Esophagus mucosa (tissue), 1 donor: Measurements from ENCODE around the gene IGSF11. TPM values are rescaled to one million over a fixed set of nuclear protein-coding genes. Genes with fewer than 3 reads are reported as not detected.
"Not testable (repeated sequence)": the region's sequence is repeated elsewhere in the genome, so short reads cannot be mapped to it uniquely, and the experiment has no call there.

ENCODE experiments used
- ATAC-seq: fragments of 200-7000 bp; cut with Tn5 transposase; one replicate; pipeline ENCODE4 v1.9.1; 2020
- total RNA-seq: library from RNA; stranded (reverse); gene quantifications from one replicate; pipeline ENCODE4 v1.2.4, GENCODE V29; 2023
- donor health status: DM: yes; HTN: yes; CAD: no.

The IGSF11 gene
- total RNA-seq, 1 donor from 2014 or later = 0.32 TPM

DNA sequence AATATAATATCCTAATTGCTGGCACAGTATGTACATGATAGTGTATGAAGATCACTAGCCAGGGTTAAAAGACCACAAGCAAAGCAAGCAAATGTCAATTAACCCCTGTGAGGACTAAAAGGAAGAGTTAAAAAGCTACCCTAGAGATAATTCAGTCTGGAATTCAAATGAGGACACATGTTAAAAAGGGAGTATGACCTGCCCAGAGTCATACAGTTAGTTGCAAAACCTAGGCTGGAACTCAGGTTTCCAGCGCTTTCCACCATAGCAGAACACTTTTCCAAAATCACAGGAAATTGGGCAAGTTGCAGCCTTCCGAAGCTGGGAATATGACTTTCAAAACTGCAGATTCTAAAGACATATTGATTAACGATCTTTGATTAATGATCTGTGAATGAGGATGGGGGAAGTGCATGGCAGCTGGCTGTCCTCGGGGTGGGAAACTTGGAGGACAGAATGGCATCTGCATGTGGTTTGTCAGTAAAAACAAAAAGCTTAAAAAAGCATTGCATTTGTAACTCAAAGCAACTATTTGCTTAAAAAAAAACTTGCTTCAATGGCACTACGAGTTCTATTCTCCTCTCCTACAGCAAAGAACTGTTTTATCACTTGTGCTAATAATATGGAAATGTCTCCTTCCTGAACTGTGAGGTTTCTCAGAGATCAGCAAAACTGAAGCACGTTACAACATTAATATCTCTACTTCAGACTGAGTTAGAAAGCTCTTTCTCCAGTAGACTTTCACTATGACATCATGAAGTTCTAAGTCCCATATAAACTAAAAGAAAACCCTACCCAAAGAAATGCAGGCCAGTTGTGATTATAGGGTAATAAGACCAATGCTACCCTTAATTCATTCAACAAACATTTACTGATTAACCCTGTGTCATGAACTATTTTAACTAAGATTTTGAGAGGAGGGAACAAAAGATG is 46.2 kb downstream of the IGSF11 start:
- ATAC-seq = no peak

DNA sequence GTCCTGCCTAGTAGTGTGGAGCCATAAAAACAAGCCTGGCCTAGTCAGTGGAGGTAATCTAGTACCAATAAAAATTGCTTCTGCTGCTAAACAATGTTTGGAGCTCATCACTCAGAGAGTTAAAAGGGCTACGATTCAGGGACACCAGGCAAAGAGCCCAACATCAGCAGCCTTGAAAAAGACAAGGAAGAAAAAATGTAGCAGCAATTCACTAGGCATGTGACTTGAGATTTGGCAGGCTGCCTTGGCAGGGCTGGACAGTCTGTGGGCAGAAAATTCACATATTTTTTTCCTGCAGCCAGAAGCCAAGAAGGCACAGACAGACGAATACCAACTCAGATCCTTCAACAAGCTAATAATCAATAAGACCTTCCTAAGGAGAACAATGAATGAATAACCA is 47.2 kb downstream of the IGSF11 start:
- no peak for ATAC-seq

GRCh38 chr3:118986734-118987133 is 47.9 kb downstream of the IGSF11 start:
- no peak for ATAC-seq

DNA sequence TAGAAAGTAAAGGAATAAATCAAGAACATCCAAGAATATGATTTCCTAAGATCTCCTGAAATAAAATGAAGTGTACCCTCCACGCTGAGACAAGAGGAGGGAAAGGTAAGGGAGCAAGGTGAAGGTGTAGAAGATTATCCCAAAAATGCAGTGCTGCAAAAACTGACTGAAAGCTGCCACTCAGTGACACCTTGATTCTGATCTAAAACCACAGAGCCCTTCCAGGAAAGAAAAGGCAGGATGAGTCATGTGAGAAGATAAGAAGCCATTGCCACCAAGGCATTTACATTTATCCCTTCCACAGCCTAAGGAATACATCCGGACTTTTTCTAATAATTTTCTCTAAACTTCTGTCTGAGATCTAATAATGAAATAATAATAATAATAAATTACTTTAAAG is 49.9 kb downstream of the IGSF11 start:
- ATAC-seq = no peak

DNA sequence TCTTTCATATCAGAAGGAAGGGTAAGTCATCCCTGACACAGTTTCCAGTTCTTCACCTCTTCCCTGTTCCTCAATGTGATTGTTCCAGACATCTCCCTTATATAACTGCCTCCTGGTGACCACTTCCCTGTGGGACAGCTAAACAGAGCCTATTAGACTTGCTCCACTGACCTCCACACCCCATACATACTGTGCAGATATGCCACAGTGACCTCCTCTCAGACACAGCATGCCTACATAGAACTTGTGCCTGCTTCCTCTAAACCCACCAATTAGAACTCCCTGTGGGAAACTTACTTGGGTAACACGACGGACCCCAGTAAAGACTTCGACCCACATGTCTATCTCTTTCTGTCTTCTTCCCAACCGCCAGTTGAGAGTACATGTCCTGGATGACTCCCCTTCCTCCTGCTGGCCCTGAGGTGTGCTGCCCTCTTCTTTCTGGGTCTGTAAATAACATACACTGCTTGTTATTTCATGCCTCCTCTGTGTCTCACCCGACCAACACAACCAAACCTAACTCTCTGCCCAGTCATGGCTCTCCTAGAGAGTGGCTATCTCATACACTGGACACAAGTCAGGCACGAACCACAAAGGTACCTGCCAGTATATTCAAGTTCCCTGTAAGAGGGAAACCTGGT is 53.0 kb downstream of the IGSF11 start:
- no peak for ATAC-seq

GRCh38 chr3:118980832-118981231 is 53.8 kb downstream of the IGSF11 start:
- ATAC-seq = no peak

DNA sequence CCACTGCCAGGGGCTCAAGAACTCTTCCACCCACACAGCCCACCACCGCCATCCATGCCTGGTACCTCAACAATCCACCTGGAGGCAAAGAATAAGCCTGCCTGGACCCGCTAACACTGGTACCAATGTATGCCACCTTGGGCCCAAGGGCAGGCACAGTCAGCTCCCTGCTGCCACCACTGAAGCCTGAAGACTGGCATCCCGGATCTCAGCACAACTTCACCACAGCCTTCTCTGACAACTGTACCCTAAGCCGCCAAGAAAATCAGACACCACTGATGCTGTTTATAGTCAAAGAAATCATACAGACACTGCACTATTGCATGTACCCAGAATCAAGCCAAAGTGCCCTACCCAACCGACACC is 56.3 kb downstream of the IGSF11 start:
- ATAC-seq = no peak

DNA sequence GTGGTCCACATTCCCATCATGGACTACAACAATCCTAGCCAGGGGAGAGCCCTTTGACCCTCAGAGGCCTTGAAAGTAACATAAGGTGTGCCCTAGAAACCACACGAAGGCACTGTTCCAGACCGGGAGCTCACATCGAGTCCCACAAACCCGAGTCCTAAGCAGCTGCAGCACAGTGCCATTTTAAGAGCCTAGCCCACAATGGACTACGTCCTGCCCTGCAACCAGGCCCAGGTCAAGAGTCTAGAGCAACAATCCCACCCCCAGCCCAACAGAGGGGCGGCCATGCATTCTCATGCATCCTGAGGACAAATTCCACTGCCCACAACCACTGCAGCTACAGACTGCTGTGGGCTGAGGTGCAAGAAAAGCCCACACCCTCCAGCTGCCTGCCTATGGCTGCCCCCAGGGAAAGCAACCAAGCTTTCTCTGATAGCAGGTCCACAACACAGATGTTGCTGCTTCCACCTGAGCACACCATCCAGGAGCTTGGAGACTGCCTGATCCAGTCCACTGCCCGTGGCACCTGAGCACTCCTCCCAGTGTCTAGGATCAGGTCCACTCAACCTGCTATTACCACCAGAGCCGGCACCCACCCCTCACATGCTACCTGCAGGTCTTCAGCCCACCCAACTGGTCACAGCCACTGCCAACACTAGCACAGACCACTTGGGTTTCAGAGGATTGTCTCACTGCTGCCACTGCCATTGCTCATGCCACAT is 56.8 kb downstream of the IGSF11 start:
- ATAC-seq = no peak

GRCh38 chr3:118977118-118977517 is 57.5 kb downstream of the IGSF11 start:
- ATAC-seq = no peak

DNA sequence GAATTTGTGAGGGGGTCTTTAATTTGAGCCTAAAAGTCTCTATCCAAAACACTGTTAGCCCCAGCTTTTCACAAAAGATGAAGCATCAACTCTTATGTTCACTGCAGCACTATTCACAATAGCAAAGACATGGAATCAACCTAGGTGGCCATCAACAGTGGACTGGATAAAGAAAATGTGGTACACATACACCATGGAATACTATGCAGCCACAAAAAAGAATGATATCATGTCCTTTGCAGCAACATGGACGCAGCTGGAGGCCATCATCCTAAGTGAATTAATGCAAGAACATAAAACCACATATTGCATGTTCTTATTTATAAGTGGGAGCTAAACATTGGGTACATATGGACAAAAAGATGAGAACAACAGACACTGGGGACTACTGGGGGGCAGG is 59.2 kb downstream of the IGSF11 start:
- not testable (repeated sequence) for ATAC-seq

GRCh38 chr3:118974356-118975097 is 60.1 kb downstream of the IGSF11 start:
- ATAC-seq = no peak

GRCh38 chr3:118973050-118973449 is 61.6 kb downstream of the IGSF11 start:
- no peak for ATAC-seq

DNA sequence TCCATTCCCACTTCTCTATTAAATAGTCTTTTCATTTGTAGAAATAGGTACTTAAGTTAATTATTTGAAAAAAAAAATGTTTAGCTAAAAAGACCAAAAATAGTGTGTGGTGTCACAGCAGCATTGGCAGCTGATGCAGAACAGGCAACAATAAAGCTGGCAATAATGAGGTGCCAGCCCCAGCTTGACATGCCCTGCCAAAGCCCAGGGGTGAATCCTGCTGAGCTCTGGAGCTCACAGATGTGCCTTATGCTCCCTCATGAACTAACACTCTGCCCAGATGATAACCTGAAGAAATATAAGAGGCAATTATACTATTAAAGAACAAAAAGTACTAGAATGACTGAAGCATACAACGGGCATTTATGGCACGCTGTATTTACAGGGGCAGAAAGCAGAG is 63.8 kb downstream of the IGSF11 start:
- no peak for ATAC-seq

- ATAC-seq = no peak
These were observed 66.0 kb downstream of the IGSF11 start for GRCh38 chr3:118968640-118969039.

GRCh38 chr3:118968111-118968510 is 66.5 kb downstream of the IGSF11 start:
- no peak for ATAC-seq

- no peak for ATAC-seq
These were observed 67.9 kb downstream of the IGSF11 start for GRCh38 chr3:118966700-118967099.

DNA sequence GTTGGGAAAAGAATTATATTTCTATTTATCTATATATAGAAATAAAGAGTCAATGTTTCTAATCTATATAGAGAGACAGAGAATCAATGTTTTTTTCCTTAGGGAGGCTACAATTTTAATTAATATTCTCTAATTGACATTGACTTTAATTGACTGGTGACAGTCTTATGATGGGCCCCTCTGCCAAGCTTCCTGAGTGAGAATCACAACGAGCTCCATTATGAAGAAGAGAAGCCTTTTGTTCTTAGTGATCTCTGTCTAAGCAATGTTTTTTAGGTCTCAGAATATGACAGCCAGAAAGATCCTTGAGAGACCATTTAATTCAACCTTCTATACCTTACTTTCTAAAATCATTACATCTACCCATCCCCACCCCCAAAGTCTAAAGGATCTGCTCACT is 70.9 kb downstream of the IGSF11 start:
- ATAC-seq = no peak

DNA sequence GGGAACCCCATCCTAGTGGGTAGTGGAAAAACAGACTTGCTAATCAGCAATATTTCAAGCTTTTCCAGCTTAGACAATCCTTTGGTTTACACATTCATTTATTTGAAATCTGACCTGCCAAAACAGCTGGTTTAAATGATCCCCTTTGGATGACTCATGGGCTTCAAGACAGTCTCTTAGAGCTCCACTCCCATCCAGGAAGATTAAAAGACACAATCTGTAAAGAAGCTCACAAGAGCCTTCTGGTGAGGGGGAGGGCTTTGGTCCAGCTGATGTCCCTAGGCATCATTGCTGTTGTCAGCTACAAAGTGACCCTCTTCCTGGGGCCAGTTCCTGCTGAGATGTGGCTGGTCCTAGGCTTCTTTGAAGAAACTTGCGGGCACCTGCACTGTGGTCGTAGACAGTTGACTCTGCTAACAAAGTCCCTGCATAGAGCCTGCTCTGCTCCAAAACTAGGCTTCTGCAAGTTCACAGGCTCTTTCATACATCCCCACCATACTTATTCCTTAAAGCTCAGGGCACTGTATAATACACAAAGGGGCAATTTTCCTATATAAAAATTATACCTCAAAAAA is 73.7 kb downstream of the IGSF11 start:
- ATAC-seq = peak; percentile 93

- ATAC-seq = no peak
These were observed 78.6 kb downstream of the IGSF11 start for GRCh38 chr3:118955914-118956556.

GRCh38 chr3:118951089-118951488 is 83.6 kb downstream of the IGSF11 start:
- no peak for ATAC-seq

GRCh38 chr3:118949113-118949760 is 85.4 kb downstream of the IGSF11 start:
- ATAC-seq = no peak
